NCI-H82 (cell line): ENCODE measurements around the gene DDA1.

Experiments
- DNase-seq: peaks from one replicate; lab custom pipeline; 2025; lab: John Stamatoyannopoulos, UW

Gene DDA1

DNA sequence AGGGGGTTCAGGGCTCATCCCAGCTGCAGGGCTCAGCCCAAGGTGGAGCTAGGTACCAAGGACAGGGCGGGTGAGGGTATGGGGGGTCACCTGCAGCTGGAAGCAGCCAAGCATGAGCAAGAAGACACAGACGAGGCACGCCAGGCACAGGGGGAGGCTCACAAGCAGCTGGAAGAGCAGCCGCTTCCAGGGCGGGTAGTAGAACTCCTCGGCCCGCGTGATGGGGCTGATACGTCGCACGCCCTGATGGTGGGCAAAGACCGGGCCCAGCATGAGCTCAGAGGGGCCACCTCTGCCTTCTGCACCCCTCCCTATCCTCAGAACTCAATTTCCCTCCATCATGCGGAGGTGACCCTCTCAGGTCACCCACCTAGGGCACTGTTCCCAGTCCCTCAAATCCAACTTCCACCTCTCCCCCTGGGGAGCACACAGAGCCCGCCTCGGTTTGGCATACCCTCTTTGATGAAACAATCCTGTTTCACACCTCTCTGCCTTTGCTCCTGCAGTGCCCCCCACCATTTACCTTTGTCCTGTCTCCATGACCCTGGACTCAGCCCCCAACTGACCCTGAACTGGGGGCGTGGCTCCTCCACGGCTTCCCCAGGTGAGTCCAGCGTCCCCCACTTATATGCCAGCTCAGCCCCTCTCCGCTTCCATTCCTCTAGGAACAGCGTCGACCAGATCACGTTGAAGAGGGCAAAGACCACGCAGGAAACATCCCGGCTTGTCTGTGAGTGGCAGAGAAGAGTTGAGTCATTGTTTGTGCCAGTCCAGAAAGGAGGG lies 21.1 kb downstream of the DDA1 start:
- DNase-seq = no peak

DNA sequence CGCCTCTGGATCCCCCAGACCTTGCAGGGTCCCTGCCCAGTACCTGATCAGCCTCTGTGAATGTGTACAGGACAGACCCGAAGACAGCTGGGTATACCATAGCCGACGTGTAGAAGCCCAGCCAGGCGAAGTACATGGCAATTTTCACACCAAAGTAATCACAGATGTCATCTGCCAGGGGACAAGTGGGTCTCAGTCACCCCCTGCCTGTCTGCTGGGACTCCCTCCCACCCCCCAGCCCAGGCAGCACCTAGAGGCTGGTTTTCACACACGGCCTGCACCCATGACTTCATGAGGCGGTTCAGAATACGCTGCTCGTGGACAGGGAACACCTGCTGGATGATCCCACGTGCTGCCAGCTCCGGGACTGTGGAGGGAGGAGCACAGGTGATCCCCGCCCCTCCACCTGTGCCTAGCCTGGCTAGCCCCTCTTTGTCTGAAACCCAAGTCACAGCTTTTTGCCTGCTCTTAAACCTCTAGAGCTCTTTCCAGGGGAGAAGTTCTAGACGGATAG lies 21.7 kb downstream of the DDA1 start:
- no peak for DNase-seq

DNA sequence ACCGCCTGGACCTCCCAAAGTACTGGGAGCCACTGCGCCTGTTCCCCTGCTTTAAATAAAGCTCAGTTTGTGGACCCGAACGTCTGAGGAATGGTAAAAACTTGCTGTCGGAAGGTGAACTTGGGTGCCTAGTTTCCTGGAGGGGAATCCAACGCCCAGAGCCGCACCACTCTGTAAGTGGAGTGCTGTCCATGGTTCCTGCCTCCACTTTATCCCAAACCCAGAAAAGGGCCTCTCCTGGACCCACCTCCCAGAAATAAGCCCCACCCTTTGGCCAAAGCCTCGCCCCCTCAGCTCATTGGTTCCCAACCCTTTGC lies 23.0 kb downstream of the DDA1 start:
- DNase-seq = no peak

DNA sequence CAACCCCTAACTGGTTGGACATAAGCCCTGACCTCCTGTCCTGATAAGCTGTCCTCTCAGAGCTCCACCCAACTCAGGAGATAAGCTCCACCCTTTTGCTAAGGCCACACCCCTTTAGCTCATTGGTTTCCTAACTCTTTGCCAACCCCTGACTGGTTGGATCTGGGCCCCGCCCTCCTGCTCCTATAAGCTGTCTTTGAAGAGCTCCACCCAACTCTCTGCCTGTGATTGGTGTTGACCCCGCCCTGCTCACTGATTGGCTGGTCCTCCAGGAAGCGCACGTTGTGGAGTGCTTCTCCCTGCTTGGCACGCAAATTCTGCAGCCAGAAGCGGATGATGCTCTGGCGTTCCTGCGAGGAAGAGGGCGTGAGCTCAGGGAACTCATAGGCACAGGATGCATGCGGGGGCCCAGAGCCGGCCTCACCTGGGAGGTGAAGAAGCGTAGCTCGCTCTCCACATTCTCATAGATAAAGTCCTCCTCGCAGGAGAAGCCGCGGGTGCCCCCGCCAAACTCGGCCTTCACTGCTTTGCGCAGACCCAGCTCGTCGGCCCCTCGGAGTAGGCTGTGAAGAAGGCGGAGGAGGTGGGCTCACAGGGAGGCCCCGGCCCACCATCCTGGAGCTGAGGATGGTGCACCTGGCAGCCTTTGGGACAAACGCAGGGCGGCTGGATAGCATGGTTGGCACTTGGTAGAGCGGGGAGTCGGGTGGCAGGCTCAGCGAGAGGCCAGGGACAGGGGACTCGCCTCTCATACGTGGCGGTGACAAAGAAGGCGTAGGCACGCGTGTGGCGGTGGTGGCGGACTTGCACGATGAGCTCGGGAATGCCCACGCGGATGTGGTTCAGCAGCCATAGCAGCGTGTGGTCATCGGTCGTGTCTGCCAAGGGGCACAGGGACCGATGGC lies 23.6 kb downstream of the DDA1 start:
- peak; percentile 93 for DNase-seq

DNA sequence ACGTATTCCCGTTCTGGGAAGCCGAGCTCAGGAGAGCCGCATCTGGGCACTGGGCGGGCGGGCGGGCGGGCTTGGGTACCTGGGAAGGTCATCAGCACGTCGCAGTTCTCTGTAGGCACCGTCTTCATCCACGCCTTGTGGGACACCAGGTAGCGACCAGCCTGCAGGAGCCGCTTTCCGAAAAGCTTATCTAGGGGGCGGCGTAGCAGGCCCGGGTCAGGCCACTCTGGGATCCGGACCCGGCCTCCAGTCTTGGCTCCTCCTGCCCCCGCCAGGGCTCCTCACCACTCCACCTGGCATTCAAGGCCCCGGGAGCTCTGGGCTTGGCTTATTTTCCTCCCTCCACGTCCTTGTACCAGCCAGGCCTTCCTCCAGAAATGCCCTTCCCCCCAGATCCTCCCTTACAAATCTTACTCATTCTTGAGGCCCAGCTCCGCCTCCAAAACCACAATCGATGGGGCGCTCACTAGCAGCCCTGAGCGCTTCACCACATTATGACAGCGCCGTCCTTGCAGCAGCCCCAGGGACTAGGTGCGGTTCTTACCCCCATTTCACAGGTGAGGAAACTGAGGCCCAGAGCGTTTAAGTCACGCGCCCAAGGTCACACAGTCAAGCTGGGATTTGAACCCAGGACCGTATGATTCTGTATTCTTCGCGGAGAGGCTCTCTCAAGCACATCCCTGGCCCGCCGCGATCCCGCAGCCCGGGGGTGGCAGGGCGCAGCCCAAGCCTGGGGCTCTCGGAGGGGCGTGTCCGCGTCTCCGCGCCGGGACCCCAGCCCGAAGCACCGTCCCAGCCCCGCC lies 24.4 kb downstream of the DDA1 start:
- peak; percentile 56 for DNase-seq

DNA sequence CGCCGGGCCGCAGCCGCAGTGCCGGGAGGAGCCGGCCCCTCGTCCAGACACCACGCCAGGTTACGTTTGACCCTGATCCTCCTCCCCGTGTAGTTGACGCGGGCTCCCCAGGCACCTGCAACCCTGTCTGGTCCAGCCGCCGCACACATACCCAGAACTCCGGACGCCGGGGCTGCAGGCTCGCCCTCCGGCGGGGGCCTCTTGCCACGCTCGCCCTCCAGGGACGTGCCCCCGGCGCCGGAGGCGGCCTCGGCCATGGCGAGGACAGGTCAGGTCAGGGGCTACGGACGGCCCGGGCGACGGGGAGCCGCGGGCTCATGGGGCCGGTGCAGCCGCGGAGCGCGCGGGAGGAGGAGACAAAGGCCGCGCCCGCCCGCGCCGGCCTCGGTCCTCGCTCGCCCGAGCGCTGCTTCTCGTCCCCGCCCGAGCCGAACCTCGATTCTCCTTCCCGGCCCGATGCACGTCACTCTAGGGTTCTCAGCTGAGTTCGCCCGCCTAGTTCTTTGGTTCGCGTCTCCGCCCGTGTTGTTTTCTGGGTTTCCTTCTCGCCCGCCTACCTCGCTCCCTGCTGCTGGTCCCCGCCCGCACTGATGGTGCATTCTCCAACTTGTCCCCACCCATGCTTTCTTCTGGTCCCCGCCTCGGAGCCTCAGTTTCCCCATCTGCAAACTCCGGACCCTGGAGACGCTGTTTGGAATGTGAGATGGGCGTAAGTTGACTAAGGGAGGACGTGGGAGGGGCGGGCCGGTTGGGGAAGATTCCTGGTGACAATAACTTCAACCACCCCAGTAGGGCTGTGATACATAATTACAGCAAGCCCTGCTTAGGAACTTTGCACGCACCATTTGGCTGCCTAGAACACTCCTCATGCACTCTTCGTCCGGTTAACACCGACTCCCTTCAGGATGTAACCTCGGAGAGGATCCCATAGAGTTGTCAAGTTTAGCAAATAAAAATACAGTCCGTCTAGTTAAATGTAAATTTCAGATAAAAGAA lies 25.3 kb downstream of the DDA1 start, which contains the start of gene ANO8:
ANO8 (minus strand) TSS at position 442 of the 996 bp plus-strand sequence; CDS start at position 257, 185 bp downstream.
- DNase-seq = peak; percentile 99

DNA sequence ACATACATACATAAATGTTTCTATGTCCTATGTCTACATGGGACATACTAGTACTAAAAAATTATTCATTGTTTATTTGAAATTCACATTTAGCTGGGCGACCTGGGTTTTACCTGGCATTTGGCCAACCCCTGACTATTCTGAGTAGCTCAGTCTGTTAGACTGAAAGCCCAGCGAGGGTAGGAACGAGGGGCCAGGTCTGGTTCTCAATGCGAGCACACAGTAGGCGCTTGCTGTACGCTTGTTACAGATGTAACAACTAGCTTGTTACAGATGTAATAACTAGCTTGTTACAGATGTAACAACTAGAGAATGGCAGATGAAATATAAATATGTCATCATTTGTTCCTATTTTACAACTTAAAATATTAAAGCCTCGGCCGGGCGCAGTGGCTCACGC lies 26.2 kb downstream of the DDA1 start:
- DNase-seq = no peak

DNA sequence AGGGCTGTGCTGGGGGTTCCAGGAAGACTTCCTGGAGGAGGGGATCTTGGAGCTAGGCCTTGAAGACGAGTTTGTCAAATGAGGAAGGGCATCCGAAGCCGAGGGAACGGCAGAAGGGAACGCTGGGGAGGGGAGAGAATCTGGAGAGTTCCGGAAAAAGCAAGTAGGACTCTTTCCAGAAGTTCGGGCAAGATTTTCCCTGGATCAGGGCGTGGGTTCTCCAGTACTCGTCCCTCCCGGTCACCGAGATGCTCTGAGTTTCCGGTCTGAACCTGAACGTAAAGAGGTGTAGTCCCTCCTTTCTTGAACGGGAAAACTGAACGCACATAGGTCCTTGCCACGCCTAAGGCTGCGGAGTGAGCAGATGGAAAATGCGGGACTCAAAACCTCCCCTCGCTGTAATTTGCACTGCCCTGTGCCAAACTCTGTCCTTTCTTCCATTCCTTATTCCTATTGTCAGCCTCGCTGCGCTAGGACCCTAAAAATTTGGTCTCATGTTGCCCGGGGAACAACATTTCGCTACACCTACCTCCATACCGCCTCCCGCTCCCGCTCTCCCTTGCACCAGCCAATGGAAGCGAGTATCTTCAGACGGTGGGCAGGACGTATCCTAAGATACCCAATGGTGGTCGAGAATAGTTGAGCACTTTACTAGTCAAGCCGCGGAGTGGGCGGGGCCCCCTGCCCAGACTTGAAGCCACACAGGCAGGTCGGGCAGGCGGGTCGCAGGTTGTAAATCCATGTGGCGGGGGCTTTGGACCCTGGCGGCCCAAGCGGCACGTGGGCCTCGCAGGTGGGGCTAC lies 27.7 kb downstream of the DDA1 start, which contains the start of gene GTPBP3:
GTPBP3 (plus strand) TSS at position 682 of the 803 bp plus-strand sequence; CDS start at position 741, 59 bp downstream.
- DNase-seq = peak; percentile 100

DNA sequence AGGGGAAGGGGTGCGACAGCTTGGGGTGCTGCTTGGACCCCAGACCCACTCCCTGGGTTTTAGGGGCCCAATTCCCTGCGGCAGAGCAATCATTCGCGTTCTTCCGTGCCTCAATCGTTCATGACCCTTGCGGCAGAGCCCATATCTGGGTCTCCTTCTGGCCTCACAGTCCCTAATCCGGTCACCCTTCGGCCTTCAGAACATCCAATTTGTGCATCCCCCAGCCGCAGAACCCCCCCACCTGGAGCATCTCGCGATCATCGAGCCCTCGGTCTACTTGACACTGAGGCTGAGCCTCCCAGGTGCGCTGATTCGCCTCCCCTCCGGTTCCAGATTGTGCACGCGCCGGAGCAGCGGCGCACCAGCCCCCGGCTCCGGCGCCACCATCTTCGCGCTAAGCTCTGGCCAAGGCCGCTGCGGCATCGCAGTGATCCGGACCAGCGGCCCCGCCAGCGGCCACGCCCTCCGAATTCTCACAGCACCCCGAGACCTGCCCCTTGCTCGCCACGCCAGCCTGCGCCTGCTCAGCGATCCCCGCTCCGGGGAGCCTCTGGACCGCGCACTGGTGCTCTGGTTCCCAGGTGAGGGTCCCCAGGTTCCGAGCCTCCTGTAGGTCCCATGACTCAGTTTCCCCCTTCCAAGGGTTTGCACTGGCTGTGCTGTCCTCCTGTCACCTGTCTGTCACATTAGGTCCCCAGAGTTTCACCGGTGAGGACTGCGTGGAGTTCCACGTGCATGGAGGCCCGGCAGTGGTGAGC lies 28.5 kb downstream of the DDA1 start:
- peak; percentile 77 for DNase-seq

DNA sequence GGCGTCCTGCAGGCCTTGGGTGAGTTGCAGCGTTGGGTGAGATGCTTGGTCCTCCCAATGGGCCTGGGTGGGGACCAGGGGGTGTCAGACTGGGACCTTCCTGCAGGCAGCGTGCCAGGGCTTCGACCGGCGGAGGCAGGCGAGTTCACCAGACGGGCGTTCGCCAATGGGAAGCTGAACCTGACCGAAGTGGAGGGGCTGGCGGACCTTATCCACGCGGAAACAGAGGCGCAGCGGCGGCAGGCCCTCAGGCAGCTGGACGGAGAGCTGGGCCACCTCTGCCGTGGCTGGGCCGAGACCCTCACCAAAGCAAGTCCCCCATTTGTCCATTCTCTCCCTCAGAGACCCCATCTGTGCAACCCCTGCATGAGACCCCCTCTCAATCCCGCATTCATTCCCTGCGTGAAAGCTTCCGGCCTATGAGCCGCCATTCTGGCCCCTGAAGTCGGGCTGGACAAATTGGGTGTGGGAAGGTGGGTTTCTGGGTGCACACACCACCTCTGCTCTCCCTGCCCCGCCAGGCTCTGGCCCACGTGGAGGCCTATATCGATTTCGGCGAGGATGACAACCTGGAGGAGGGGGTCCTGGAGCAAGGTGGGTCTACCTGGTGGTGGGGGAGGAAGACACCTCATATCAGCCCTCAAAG lies 29.2 kb downstream of the DDA1 start:
- no peak for DNase-seq

DNA sequence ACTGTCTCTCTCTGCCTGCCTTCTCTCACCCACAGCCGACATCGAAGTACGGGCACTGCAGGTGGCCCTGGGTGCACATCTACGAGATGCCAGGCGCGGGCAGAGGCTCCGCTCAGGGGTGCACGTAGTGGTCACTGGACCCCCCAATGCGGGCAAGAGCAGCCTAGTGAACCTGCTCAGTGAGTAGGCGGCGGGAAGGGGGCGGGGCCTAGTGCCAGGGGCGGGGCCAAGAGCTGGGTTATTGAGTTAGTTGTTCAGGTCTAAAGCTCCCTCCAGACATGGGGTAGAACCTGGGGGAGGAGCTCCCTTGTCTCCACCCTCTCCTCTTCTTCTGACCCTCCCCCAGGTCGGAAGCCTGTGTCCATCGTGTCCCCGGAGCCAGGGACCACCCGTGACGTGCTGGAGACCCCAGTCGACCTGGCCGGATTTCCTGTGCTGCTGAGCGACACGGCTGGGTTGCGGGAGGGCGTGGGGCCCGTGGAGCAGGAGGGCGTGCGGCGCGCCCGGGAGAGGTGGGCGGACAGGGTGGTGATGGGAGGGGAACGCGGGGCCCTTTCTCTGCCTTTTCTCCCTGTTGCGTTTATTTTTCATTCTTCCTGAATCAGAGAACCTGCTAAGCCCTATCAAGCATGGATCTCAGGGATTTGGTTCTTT lies 29.9 kb downstream of the DDA1 start:
- peak; percentile 49 for DNase-seq

DNA sequence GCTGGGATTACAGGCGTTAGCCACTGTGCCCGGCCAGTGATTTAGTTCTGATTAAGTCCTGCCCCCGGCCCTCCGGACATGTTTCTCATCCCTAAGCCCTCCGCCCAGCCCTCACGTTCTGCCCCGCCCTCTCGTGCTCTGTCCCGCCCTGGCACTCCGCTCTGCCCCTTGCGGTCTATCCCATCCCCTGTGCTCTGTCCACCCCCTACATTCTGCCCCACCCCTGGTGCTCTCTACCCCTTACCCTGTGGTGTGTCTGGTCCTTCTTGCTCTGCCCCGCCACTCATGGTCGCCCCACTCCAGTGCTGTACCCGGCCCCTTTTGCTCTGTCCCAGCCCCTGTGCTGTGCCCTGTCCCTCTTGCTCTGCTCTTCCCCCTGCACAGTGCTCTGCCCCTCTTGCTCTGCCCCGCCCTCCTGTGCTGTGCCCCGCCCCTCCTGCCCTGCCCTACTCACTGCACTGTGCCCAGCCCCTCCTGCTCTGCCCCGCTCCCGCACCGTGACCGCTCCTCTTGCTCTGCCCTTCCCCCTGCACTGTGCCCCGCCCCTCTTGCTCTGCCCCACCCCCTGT lies 31.0 kb downstream of the DDA1 start:
- DNase-seq = peak; percentile 61

DNA sequence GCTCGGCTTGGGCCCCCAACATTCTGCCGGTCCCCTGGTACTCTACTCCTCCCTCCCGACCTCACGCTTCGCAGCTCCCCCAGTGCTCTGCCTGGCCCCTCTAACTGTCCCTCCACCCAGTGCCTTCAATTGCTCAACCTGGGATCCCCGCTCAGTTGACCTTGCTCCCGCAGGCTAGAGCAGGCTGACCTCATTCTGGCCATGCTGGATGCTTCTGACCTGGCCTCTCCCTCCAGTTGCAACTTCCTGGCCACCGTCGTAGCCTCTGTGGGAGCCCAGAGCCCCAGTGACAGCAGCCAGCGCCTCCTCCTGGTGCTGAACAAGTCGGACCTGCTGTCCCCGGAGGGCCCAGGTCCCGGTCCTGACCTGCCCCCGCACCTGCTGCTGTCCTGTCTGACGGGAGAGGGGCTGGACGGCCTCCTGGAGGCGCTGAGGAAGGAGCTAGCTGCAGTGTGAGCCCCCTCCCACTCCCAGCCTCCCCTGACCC lies 31.6 kb downstream of the DDA1 start:
- no peak for DNase-seq

DNA sequence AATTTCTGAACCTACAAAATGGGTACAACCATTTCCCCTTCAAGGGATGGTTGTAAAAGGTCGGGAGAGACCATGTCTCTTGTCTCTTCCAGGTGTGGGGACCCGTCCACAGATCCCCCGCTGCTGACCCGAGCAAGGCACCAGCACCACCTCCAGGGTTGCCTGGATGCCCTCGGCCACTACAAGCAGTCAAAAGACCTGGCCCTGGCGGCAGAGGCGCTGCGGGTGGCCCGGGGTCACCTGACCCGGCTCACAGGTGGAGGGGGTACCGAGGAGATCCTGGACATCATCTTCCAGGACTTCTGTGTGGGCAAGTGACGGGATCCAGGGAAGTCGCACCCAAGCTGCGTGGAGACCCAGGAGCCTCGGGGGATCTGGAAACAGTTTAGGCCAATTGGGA lies 32.0 kb downstream of the DDA1 start:
- DNase-seq = no peak

DNA sequence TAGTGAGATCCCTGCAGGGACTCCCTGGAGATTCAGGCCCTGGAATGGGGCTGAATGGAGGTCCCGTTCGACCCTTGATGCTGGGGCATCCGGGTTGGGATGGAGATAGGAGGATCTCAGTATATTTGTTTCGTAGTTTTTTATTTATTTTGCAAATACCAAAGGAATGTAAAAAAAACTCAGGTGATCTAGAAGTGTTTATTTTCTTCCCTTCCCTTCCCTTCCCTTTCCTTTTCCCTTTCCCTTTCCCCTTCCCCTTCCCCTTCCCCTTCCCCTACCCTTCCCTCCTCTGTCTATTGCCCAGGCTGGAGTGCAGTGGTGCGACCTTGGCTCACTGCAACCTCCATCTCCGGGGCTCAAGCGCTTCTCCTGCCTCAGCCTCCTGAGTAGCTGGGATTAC lies 32.5 kb downstream of the DDA1 start:
- DNase-seq = no peak

DNA sequence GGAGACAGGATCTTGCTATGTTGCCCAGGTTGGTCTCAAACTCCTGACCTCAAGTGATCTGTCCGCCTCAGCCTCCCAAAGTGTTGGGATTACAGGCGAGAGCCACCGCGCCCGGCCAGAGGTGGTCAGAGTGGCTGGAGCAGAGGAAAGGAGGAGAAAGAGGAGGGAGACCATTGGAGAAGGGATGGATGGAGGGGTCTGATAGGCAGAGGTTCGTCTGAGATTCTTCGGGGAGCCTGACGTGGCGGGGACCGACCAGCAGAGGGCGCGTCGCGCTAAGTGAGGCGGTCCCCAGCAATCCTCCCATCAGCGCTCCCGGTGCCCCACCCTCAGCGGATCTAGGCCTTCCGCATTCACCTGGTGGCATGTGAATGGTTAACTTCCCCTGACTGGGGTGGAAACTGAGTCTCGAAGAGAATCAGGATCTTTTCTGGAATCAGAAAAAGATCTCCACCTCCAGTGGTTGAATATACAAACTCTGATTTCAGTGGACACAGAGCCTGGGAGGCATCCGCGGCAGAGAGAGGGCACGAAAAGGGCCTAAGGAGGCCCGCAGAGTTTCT lies 36.8 kb downstream of the DDA1 start:
- peak; percentile 89 for DNase-seq

DNA sequence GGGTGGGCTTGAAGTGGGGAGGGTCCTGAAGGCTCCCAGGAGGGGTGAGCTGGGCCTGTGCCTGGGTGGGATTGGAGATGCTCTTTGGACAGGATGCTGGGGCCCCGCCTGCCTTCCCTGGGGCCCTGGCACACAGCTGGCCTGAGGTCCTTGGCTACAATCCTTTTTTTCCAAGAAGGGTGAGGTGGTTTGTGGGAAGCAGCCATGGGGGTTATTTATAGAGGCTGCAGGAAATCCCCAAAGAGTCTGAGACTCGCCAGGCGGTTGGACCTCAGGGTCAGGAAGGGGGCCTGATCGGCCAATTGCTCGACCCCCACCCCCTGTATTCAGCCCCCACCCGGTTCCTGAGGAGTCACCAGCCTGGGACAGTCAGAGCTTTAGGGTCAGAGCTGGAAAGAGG lies 38.0 kb downstream of the DDA1 start:
- no peak for DNase-seq
